ENCODE measurements around the gene PCDHGA2. TPM values are rescaled to one million over a fixed set of nuclear protein-coding genes. Genes with fewer than 3 reads are reported as not detected.

Gene PCDHGA2
- total and polyA plus RNA-seq, 2 experiments from 2014 or later = 0.45 to 1.0 TPM

- Histone ChIP-seq H3K4me2 (0 out of 2 replicates have a peak within 1 kb of the TSS, but pooled peaks have one; percentile 8), H3F3A (replicated peaks; ENCODE audit: low read depth) (no peaks in the 10 kb centered on the region), H3K4me1 (ENCODE audit: insufficient read depth) (no peaks in the 10 kb centered on the region), H2AFZ (no peak within 1 kb of the TSS), H3K4me3 (no peak within 1 kb of the TSS), H3K27me3 (ENCODE audit: insufficient read depth) (no peaks in the 10 kb centered on the region), H3K79me2 (replicated peaks; ENCODE audit: insufficient read depth) (no peaks in the 10 kb centered on the region), H3K9me2 (ENCODE audit: insufficient read depth) (no peaks in the 10 kb centered on the region), H3K36me3 (ENCODE audit: insufficient read depth) (no peaks in the 10 kb centered on the region), H3K27ac (ENCODE audit: low read depth) (no peak within 1 kb of the TSS), H4K20me1 (replicated peaks; ENCODE audit: insufficient read depth) (no peaks in the 10 kb centered on the region)
- TF ChIP-seq, protein P1, sequence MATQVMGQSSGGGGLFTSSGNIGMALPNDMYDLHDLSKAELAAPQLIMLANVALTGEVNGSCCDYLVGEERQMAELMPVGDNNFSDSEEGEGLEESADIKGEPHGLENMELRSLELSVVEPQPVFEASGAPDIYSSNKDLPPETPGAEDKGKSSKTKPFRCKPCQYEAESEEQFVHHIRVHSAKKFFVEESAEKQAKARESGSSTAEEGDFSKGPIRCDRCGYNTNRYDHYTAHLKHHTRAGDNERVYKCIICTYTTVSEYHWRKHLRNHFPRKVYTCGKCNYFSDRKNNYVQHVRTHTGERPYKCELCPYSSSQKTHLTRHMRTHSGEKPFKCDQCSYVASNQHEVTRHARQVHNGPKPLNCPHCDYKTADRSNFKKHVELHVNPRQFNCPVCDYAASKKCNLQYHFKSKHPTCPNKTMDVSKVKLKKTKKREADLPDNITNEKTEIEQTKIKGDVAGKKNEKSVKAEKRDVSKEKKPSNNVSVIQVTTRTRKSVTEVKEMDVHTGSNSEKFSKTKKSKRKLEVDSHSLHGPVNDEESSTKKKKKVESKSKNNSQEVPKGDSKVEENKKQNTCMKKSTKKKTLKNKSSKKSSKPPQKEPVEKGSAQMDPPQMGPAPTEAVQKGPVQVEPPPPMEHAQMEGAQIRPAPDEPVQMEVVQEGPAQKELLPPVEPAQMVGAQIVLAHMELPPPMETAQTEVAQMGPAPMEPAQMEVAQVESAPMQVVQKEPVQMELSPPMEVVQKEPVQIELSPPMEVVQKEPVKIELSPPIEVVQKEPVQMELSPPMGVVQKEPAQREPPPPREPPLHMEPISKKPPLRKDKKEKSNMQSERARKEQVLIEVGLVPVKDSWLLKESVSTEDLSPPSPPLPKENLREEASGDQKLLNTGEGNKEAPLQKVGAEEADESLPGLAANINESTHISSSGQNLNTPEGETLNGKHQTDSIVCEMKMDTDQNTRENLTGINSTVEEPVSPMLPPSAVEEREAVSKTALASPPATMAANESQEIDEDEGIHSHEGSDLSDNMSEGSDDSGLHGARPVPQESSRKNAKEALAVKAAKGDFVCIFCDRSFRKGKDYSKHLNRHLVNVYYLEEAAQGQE (IDR thresholded peaks at IDR 0.05; ENCODE audit: unreplicated experiment) = no peak
- TF ChIP-seq CREB1 (CRISPR knock-in tag; IDR thresholded peaks at IDR 0.05; ENCODE audit: low read depth) (no peak), ZNF331 (CRISPR knock-in tag; IDR thresholded peaks at IDR 0.05; ENCODE audit: low read depth) (no peak), CTCF (conservative IDR thresholded peaks at IDR 0.05; ENCODE audit: low read depth in 2 of 2) (peak; percentile 43 to 47)
- Mint-ChIP-seq H3K4me1 (peaks cover 2% of the 10 kb centered on the region; the same call in 1 of the 3 replicates), H3K9me3 (peaks cover 71% of the 10 kb centered on the region), H3K36me3 (ENCODE audit: low read depth) (peaks cover 64% of the 10 kb centered on the region), H3K27ac (no peak within 1 kb of the TSS), H3K4me3 (peak within 1 kb of the TSS; percentile 38; the same call in 2 of the 3 replicates), H3K27me3 (ENCODE audit: insufficient read depth, low read depth, poor library complexity) (peaks cover 6% of the 10 kb centered on the region)
- ATAC-seq = no peak; the same call in 2 of the 3 replicates
- DNase-seq (ENCODE audit: low spot score) = peak; percentile 44
Measured at GRCh38 chr5:141373673-141374317, 35.2 kb downstream of the PCDHGA2 start, which contains the start of gene PCDHGA6. PCDHGA6 (plus strand) TSS chr5:141373891; CDS start chr5:141374084, 193 bp downstream.

- Mint-ChIP-seq H3K27ac (no peak overlapping the region), H3K36me3 (ENCODE audit: low read depth) (peaks cover 64% of the 10 kb centered on the region), H3K4me3 (no peak overlapping the region), H3K4me1 (peaks cover 2% of the 10 kb centered on the region; the same call in 1 of the 3 replicates), H3K9me3 (peaks cover 71% of the 10 kb centered on the region), H3K27me3 (ENCODE audit: insufficient read depth, low read depth, poor library complexity) (peaks cover 6% of the 10 kb centered on the region)
- Histone ChIP-seq H3K9me2 (ENCODE audit: insufficient read depth) (no peaks in the 10 kb centered on the region), H3K27me3 (ENCODE audit: insufficient read depth) (no peaks in the 10 kb centered on the region), H3K27ac (ENCODE audit: low read depth) (no peak overlapping the region), H3K36me3 (ENCODE audit: insufficient read depth) (no peaks in the 10 kb centered on the region), H2AFZ (no peak overlapping the region), H3K4me2 (no peak overlapping the region), H3K79me2 (replicated peaks; ENCODE audit: insufficient read depth) (no peaks in the 10 kb centered on the region), H3K4me1 (ENCODE audit: insufficient read depth) (no peaks in the 10 kb centered on the region), H3F3A (replicated peaks; ENCODE audit: low read depth) (no peaks in the 10 kb centered on the region), H3K4me3 (no peak overlapping the region), H4K20me1 (replicated peaks; ENCODE audit: insufficient read depth) (no peaks in the 10 kb centered on the region)
- ATAC-seq (no peak), DNase-seq (ENCODE audit: low spot score) (no peak)
- TF ChIP-seq STAT1 (IDR thresholded peaks at IDR 0.05; ENCODE audit: unreplicated experiment) (no peak), JUNB (IDR thresholded peaks at IDR 0.05; ENCODE audit: unreplicated experiment) (no peak), CTCF (conservative IDR thresholded peaks at IDR 0.05; ENCODE audit: low read depth in 2 of 2) (no peak), ZNF331 (CRISPR knock-in tag; IDR thresholded peaks at IDR 0.05; ENCODE audit: low read depth) (no peak), POLR2AphosphoS5 (IDR thresholded peaks at IDR 0.05; ENCODE audit: low read depth) (no peak), NANOG (IDR thresholded peaks at IDR 0.05; ENCODE audit: borderline replicate concordance) (no peak), ZNF114 (CRISPR knock-in tag; IDR thresholded peaks at IDR 0.05) (no peak)
Measured at GRCh38 chr5:141374627-141375026, 36.1 kb downstream of the PCDHGA2 start.

Data from GM23338 (cell line).